KOPT-K1 (cell line): ENCODE results near the gene SMTNL1.

Experiments used
- H3K27ac ChIP-seq: fragments of 200-600 bp; sonication (generic); 2 replicates; pipeline ENCODE4 v1.5.1; 2016; ENCODE audit warnings: antibody characterized with exemption, mild to moderate bottlenecking, low read depth, low read length; ENCODE audit not compliant: poor library complexity, severe bottlenecking
- H3K36me3 ChIP-seq: fragments of 200-600 bp; sonication (generic); 2 replicates; pipeline ENCODE4 v1.5.1; 2017; ENCODE audit warnings: antibody characterized with exemption, mild to moderate bottlenecking, low read length, moderate library complexity; ENCODE audit not compliant: insufficient read depth
- H3K9me3 ChIP-seq: fragments of 200-600 bp; sonication (generic); 2 replicates; pipeline ENCODE4 v1.5.1; 2017; ENCODE audit warnings: antibody characterized with exemption, low read length, mild to moderate bottlenecking; ENCODE audit not compliant: insufficient read depth, poor library complexity, severe bottlenecking

The SMTNL1 gene

GRCh38 chr11:57547854-57548377 lies 10.5 kb downstream of the SMTNL1 start:
- no peak overlapping the region for H3K27ac ChIP-seq
- H3K36me3 ChIP-seq = peaks cover 71% of the 10 kb centered on the region

DNA sequence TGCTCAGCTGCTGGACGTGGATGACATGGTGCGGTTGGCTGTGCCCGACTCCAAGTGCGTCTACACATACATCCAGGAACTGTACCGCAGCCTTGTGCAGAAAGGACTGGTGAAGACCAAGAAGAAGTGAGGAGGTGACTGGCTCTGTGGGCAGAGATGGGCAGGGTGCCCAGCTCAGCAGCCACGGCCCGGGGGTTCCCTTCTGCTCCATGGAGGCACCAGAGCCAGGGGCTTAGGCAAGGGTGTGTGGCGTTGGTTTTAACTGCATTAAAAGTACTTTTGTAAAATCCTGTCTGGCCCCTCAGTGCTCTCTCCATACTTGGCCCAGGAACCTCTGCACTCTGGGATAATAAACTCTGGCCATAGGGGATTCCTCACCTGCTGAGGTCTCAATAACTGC lies 12.6 kb downstream of the SMTNL1 start:
- H3K27ac ChIP-seq = no peak overlapping the region
- peaks cover 85% of the 10 kb centered on the region for H3K36me3 ChIP-seq
- no peaks in the 10 kb centered on the region for H3K9me3 ChIP-seq

More at GRCh38 chr11:57547854-57548377, 10.5 kb downstream of the SMTNL1 start:
- H3K9me3 ChIP-seq = no peaks in the 10 kb centered on the region

DNA sequence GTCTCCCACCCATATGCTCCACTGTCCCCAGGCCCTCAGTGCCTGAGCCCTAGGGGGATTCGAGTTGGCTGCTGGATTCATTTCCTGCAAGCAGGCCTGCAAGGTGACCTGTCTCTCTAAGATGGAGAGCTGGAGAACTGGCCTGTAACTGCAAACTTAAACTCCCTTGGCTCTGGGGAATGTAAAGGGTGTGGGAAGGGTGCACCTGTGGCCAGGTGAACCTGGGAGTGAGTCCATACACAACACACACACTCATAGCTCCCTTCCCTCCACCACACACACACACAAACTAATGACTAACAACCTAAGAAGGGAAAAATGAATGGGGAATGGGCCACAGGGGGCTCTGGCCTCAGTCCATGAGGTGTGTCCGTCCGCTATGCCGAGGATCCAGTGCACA lies 14.5 kb downstream of the SMTNL1 start:
- Histone ChIP-seq H3K9me3 (no peaks in the 10 kb centered on the region), H3K36me3 (peaks cover 95% of the 10 kb centered on the region)

GRCh38 chr11:57552479-57552878 lies 15.1 kb downstream of the SMTNL1 start:
- no peak overlapping the region for H3K27ac ChIP-seq
- H3K36me3 ChIP-seq = peaks cover 95% of the 10 kb centered on the region
- no peaks in the 10 kb centered on the region for H3K9me3 ChIP-seq

More for the DNA sequence above, 14.5 kb downstream of the SMTNL1 start:
- no peak overlapping the region for H3K27ac ChIP-seq

DNA sequence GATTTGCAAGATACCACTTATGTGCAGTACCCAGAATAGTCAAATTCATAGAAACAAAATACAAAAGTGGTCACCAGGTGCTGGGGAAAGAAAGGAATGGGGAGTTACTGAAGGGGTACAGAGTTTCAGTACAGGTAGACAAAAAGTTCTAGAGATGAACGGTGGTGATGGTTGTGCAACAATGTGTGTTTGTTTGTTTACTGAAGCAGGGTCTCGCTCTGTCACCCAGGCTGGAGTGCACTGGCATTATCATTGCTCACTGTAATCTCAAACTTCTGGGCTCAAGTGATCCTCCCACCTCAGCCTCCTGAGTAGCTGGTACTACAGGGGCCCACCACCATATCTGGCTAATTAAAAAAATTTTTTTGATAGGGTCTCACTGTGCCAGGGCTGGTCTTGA lies 18.0 kb downstream of the SMTNL1 start:
- no peak overlapping the region for H3K27ac ChIP-seq
- no peaks in the 10 kb centered on the region for H3K9me3 ChIP-seq
- H3K36me3 ChIP-seq = peaks cover 100% of the 10 kb centered on the region

DNA sequence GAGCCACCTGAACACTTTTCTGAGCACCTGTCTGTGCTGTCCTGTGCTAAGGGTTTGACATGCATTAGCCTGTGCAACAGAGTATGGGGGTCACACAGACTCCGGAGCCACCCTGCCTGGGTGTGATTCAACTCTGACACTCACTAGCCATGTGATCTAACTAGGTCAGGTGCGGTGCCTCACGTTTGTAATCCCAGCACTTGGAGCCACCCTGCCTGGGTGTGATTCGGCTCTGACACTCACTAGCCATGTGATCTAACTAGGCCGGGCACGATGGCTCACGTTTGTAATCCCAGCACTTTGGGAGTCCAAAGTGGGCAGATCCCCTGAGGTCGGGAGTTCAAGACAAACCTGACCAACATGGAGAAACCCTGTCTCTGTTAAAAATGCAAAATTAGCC lies 18.6 kb downstream of the SMTNL1 start:
- Histone ChIP-seq H3K9me3 (no peaks in the 10 kb centered on the region), H3K36me3 (peaks cover 98% of the 10 kb centered on the region), H3K27ac (no peak overlapping the region)

DNA sequence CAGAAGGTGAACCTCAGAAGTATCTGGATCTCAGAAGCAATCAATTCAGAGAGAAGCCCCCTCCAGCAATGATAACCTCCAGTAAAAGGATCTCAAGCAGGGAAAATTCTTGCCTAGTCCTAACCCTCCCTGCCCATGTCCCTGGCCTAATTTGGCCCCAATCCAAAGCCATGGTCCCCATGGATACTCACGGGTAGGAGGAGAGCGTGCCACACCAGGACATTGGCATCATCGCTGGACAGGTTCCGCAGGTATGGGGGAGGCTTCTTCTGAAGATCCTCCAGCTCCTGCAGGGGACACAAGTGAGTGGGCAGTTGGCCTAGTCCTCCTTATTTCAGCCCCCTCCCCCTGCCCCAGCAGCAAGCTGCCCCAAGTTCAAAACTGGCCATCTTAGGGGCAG lies 22.8 kb downstream of the SMTNL1 start:
- peaks cover 86% of the 10 kb centered on the region for H3K36me3 ChIP-seq
- H3K9me3 ChIP-seq = no peaks in the 10 kb centered on the region
- no peak overlapping the region for H3K27ac ChIP-seq

DNA sequence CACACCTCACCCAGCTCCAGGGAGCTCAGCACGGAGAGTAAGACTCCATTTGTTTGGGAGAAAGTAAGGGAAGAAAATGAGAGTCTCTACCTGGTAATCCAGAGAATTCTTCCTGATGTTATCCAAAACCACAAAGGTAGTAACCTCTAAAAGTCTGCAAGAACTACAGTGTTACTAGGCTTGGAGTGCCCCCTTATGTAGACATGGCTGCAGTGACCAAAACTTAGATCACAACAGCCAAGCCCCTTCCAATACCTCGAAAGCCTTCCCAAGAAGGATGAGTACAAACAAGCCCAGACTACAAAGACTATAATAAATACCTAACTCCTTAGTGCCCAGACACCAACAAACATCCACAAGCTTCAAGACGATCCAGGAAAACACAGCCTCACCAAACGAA lies 25.2 kb downstream of the SMTNL1 start:
- Histone ChIP-seq H3K27ac (no peak overlapping the region), H3K36me3 (peaks cover 61% of the 10 kb centered on the region), H3K9me3 (no peaks in the 10 kb centered on the region)

- peak overlapping the region; percentile 96 for H3K27ac ChIP-seq
- H3K9me3 ChIP-seq = no peaks in the 10 kb centered on the region
- H3K36me3 ChIP-seq = peaks cover 27% of the 10 kb centered on the region
These were observed 28.9 kb downstream of the SMTNL1 start for GRCh38 chr11:57566005-57566904.

GRCh38 chr11:57566905-57567514 lies 29.6 kb downstream of the SMTNL1 start:
- Histone ChIP-seq H3K9me3 (no peaks in the 10 kb centered on the region), H3K27ac (peak overlapping the region; percentile 96), H3K36me3 (peaks cover 20% of the 10 kb centered on the region)

DNA sequence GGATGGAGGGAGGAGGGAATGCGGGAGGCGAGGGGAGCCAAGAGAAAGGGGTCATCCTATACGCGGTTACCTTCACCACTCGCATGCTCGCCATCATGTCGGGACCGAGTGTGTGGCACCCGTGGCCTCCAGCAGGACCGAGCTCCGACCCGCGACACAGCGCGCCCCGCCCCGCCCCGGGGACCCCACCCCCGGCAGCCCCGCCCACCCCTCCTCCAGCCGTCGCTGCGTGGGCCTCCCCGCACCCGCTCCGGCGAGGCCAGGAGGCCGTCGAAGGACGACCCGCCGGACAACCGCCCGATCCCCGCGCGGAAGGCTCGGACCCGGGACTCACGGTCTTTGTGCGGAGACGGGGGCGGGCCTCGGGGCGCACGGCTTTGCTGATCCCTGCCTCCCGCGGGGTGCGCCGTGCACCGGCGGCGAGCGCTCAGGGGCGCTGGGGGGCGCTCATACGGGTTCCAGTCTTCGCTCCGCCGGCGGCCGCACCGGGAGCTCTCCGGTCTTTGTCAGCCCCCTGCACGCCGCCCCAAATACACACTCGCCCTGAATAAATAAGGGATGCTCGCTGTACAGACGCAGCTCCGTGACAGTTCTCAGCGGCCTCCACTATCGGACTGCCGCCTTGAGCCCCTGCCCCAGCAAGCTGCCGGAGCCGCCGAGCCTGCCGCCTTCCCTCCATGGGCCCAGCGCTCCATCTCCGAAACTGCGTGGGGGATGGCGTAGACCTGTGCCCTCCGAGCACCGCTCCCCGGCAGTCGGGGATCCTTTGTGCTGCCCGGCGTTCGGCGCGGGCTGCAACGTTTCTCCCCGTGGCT lies 30.3 kb downstream of the SMTNL1 start, which contains the start of gene UBE2L6:
Gene UBE2L6, minus strand, starts transcription at position 158 of the 815 bp plus-strand sequence. Its CDS starts 61 bp downstream, at position 97.
- no peaks in the 10 kb centered on the region for H3K9me3 ChIP-seq
- H3K27ac ChIP-seq = peak within 1 kb of the TSS; percentile 96
- peaks cover 13% of the 10 kb centered on the region for H3K36me3 ChIP-seq

- no peaks in the 10 kb centered on the region for H3K9me3 ChIP-seq
- H3K36me3 ChIP-seq = peaks cover 11% of the 10 kb centered on the region
- peak overlapping the region; percentile 96 for H3K27ac ChIP-seq
These were observed 31.0 kb downstream of the SMTNL1 start for GRCh38 chr11:57568330-57568766.

DNA sequence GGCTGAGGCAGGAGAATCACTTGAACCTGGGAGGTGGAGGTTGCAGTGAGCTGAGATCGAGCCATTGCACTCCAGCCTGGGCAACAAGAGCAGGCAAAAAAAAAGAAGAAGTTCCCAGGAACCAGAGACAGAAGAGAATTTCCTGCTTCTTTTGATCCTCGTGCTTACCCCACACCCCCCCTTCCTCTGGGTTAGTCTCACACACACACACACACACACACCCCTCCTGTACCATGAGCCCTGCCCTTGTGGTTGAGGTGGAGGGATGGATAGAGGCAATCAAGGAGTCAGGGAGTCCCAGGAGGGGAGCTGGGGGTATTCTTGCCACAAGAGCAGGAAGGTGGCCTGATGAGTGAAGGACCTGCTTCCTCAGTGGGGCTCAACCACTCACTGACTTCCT lies 34.2 kb downstream of the SMTNL1 start:
- no peaks in the 10 kb centered on the region for H3K36me3 ChIP-seq
- H3K27ac ChIP-seq = peak overlapping the region; percentile 48
- H3K9me3 ChIP-seq = no peaks in the 10 kb centered on the region

DNA sequence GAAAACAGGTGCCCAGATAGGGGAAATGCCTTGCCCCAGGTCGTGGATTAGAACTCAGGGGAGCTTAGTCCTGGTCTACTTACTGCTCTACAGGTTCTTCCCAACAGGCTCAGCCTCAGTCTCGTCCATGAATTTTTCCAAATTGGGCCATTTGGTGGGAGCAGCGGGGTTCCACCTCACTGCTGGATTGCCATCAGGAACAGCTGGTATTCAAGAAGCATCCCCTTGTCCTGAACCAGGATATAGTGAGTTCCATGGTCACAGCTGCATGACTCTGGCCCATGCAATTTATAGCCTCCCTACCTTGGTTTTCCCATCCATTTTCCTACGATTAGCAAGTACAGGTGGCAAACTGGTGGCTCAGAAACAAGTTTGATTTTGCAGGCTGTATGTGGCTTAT lies 36.7 kb downstream of the SMTNL1 start:
- Histone ChIP-seq H3K9me3 (no peaks in the 10 kb centered on the region), H3K36me3 (no peaks in the 10 kb centered on the region), H3K27ac (no peak overlapping the region)

GRCh38 chr11:57584341-57584740 lies 46.9 kb downstream of the SMTNL1 start:
- Histone ChIP-seq H3K9me3 (peaks cover 14% of the 10 kb centered on the region), H3K36me3 (no peaks in the 10 kb centered on the region), H3K27ac (no peak overlapping the region)
